ENCODE results near the gene TBX21.

Gene TBX21

DNA sequence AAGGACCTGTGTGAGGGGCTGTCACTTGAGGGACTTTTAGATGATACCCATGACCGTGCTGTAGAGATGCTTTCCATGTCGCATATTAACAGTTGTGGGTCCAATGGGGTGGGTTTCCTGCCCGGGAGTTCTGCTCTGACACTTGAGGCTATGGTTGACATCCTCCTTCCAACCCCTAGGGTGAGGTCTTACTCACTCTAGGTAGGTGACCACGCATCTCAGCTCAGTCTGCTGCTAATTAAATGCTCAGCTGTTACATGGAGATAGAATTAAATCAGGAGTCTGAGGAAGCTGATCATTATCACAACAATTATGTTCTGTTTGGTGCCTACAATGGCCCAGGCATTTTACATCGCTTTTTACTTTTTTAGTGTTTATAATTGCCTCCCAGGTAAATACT is 48.4 kb downstream of the TBX21 start:
- Histone ChIP-seq H3K4me3 (ENCODE audit: low read depth in 1 of 2, low read length in 2 of 2) (no peak overlapping the region), H3K27me3 (ENCODE audit: insufficient read depth, low read length, poor library complexity) (no peaks in the 10 kb centered on the region), H2AFZ (ENCODE audit: low read depth, low read length) (no peak overlapping the region), H3K36me3 (ENCODE audit: insufficient read depth, low read length) (no peaks in the 10 kb centered on the region), H3K9me3 (ENCODE audit: insufficient read depth, low read length, severe bottlenecking) (no peaks in the 10 kb centered on the region), H3K4me1 (ENCODE audit: insufficient read depth, low read length) (no peaks in the 10 kb centered on the region), H3K9ac (ENCODE audit: low read depth, low read length) (no peak overlapping the region), H4K20me1 (ENCODE audit: insufficient read depth, low read length) (no peaks in the 10 kb centered on the region; the same call in 1 of the 2 replicates), H3K4me2 (ENCODE audit: insufficient read depth, low read length) (no peak overlapping the region), H3K79me2 (ENCODE audit: insufficient read depth, low read length) (no peaks in the 10 kb centered on the region), H3K27ac (ENCODE audit: low read length) (no peak overlapping the region)
- no peak for TF ChIP-seq EZH2 (IDR thresholded peaks at IDR 0.05; ENCODE audit: borderline replicate concordance, low read depth, low read length, severe bottlenecking)
- TF ChIP-seq, protein P1, sequence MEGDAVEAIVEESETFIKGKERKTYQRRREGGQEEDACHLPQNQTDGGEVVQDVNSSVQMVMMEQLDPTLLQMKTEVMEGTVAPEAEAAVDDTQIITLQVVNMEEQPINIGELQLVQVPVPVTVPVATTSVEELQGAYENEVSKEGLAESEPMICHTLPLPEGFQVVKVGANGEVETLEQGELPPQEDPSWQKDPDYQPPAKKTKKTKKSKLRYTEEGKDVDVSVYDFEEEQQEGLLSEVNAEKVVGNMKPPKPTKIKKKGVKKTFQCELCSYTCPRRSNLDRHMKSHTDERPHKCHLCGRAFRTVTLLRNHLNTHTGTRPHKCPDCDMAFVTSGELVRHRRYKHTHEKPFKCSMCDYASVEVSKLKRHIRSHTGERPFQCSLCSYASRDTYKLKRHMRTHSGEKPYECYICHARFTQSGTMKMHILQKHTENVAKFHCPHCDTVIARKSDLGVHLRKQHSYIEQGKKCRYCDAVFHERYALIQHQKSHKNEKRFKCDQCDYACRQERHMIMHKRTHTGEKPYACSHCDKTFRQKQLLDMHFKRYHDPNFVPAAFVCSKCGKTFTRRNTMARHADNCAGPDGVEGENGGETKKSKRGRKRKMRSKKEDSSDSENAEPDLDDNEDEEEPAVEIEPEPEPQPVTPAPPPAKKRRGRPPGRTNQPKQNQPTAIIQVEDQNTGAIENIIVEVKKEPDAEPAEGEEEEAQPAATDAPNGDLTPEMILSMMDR (IDR thresholded peaks at IDR 0.05; ENCODE audit: borderline replicate concordance, extremely low read depth, low read length, poor library complexity, severe bottlenecking), result no peak
- ATAC-seq (ENCODE audit: insufficient read depth, low read depth), result no peak
- DNase-seq, result no peak

DNA sequence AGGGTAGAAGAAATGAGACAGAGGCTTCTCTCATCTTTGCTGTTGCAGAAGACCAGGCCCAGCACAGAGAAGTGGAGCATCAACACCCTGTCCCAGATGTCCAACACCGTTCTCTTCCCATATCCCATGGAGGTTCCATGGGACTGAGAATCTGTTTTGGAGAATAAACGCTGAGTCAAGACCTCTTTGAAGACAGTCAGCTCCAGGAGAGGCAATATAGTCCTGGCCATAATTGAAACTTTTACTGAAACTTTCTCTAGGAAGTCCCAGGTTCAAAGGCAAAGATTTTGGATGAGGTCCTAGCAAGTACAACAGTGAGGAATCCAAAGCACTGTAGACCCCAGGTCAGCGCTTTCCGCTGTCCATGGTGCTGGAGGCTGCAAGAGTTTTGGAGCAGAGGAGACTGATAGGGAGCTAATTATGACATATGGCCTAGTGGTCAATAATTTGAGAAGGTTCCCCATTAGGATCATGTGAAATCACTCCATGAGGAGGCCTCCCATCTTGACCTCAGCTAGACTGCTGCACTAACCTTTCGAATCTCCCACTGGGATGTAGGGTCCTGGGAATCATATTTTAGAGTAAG is 52.6 kb downstream of the TBX21 start:
- peak; percentile 69 for DNase-seq
- Histone ChIP-seq H3K4me2 (ENCODE audit: insufficient read depth, low read length) (no peak overlapping the region), H3K36me3 (ENCODE audit: insufficient read depth, low read length) (no peaks in the 10 kb centered on the region), H2AFZ (ENCODE audit: low read depth, low read length) (no peak overlapping the region), H3K27me3 (ENCODE audit: insufficient read depth, low read length, poor library complexity) (no peaks in the 10 kb centered on the region), H3K79me2 (ENCODE audit: insufficient read depth, low read length) (no peaks in the 10 kb centered on the region), H3K4me3 (ENCODE audit: low read depth in 1 of 2, low read length in 2 of 2) (no peak overlapping the region), H3K9me3 (ENCODE audit: insufficient read depth, low read length, severe bottlenecking) (no peaks in the 10 kb centered on the region), H4K20me1 (ENCODE audit: insufficient read depth, low read length) (no peaks in the 10 kb centered on the region; the same call in 1 of the 2 replicates), H3K27ac (ENCODE audit: low read length) (no peak overlapping the region), H3K4me1 (ENCODE audit: insufficient read depth, low read length) (no peaks in the 10 kb centered on the region), H3K9ac (ENCODE audit: low read depth, low read length) (no peak overlapping the region)
- ATAC-seq (ENCODE audit: insufficient read depth, low read depth), result peak; percentile 83
- TF ChIP-seq EZH2 (IDR thresholded peaks at IDR 0.05; ENCODE audit: borderline replicate concordance, low read depth, low read length, severe bottlenecking), result no peak

DNA sequence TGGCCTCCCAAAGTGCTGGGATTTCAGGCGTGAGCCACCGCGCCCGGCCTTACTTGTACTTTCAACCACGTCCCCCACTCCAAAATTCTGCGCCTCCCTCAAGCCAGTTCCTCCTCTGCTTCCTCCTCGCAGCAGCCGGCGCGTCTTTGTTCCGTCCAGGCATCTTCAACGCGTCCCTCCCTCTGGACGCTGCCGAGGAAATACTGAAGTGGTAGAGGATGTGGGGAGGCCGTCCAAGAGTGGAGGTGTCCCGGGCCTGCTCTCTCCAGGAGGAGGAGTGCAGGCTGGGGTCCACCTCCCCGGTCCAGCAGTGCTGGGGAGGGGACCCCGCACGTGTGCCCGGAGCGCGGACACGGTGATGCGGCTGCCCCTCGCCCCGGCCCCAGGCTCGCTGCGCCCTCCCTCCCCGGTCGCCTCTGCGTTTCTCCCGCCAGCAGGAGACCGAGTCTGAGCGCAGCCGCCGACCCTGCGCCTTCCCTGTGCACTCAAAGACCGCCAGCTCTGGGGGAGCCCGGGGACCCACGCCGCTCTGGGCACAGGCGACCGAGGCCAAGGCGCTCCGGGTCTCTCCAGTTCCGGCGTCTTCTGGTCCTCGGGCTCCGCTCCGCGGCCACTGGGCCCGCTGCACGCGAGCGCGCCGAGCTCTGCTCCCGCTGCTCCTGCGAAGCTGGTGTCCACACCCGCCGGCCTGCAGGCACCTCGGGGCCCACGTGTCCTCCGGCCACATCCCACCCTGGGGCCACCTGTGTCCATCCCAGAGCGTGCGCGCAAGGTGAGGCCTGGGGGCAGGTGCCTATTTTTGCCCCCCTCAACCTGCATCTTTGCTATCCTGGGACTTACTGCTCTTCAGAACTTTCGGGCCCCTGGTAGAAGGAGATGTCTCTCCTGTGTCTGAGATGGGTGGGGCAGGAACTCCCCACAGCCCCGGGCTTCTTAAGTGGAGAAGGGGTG is 56.9 kb downstream of the TBX21 start:
- DNase-seq (no peak), ATAC-seq (ENCODE audit: insufficient read depth, low read depth) (no peak)
- H3K36me3 ChIP-seq (ENCODE audit: insufficient read depth, low read length), result no peaks in the 10 kb centered on the region
- H3K4me1 ChIP-seq (ENCODE audit: insufficient read depth, low read length), result no peaks in the 10 kb centered on the region
- no peak overlapping the region for H3K4me2 ChIP-seq (ENCODE audit: insufficient read depth, low read length)
- peaks cover 5% of the 10 kb centered on the region for H3K27me3 ChIP-seq (ENCODE audit: insufficient read depth, low read length, poor library complexity)
- H2AFZ ChIP-seq (ENCODE audit: low read depth, low read length), result no peak overlapping the region
- H3K9me3 ChIP-seq (ENCODE audit: insufficient read depth, low read length, severe bottlenecking), result no peaks in the 10 kb centered on the region
- no peaks in the 10 kb centered on the region for H3K79me2 ChIP-seq (ENCODE audit: insufficient read depth, low read length)
- H3K4me3 ChIP-seq (ENCODE audit: low read depth in 1 of 2, low read length in 2 of 2), result no peak overlapping the region
- H3K27ac ChIP-seq (ENCODE audit: low read length), result no peak overlapping the region
- H3K9ac ChIP-seq (ENCODE audit: low read depth, low read length), result no peak overlapping the region
- TF ChIP-seq, protein P1 (IDR thresholded peaks at IDR 0.05; ENCODE audit: borderline replicate concordance, extremely low read depth, low read length, poor library complexity, severe bottlenecking), result no peak
- TF ChIP-seq EZH2 (IDR thresholded peaks at IDR 0.05; ENCODE audit: borderline replicate concordance, low read depth, low read length, severe bottlenecking), result no peak
- H4K20me1 ChIP-seq (ENCODE audit: insufficient read depth, low read length), result no peaks in the 10 kb centered on the region; the same call in 1 of the 2 replicates

DNA sequence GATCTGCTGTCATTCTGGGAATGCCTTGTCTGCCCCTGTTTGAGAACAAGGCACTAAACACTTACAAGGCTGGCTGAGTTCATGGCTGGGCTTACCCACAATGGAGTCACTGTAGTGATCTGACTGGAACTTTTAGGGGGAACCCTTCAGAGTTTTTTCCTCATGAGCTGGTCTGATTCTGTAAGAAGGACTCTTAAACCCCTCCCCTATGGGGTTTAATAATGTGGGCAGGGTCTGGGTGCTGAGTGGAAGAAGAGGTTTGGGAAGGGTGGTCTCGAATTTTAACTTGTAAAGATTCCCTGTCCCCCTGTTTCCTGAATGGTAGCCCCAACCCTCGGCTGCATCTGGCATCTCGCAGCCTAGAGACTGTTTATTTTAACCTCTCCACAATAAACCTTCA is 58.0 kb downstream of the TBX21 start:
- DNase-seq (no peak), ATAC-seq (ENCODE audit: insufficient read depth, low read depth) (no peak)
- no peaks in the 10 kb centered on the region for H4K20me1 ChIP-seq (ENCODE audit: insufficient read depth, low read length)
- no peak overlapping the region for H3K4me3 ChIP-seq (ENCODE audit: low read depth in 1 of 2, low read length in 2 of 2)
- no peak overlapping the region for H3K9ac ChIP-seq (ENCODE audit: low read depth, low read length)
- peaks cover 10% of the 10 kb centered on the region for H3K27me3 ChIP-seq (ENCODE audit: insufficient read depth, low read length, poor library complexity)
- no peak for TF ChIP-seq EZH2 (IDR thresholded peaks at IDR 0.05; ENCODE audit: borderline replicate concordance, low read depth, low read length, severe bottlenecking)
- TF ChIP-seq, protein P1 (IDR thresholded peaks at IDR 0.05; ENCODE audit: borderline replicate concordance, extremely low read depth, low read length, poor library complexity, severe bottlenecking), result no peak
- no peak overlapping the region for H2AFZ ChIP-seq (ENCODE audit: low read depth, low read length)
- H3K9me3 ChIP-seq (ENCODE audit: insufficient read depth, low read length, severe bottlenecking), result no peaks in the 10 kb centered on the region
- no peak overlapping the region for H3K27ac ChIP-seq (ENCODE audit: low read length)
- no peaks in the 10 kb centered on the region for H3K79me2 ChIP-seq (ENCODE audit: insufficient read depth, low read length)
- no peak overlapping the region for H3K4me2 ChIP-seq (ENCODE audit: insufficient read depth, low read length)
- no peaks in the 10 kb centered on the region for H3K4me1 ChIP-seq (ENCODE audit: insufficient read depth, low read length)
- H3K36me3 ChIP-seq (ENCODE audit: insufficient read depth, low read length), result no peaks in the 10 kb centered on the region

All from DND-41 (cell line).